ENCODE results near the gene SAMD11. TPM values are rescaled to one million over a fixed set of nuclear protein-coding genes. Genes with fewer than 3 reads are reported as not detected.

Gene SAMD11
- total and polyA plus RNA-seq, 2 donors (not counting 1 experiment from before 2014, with no cell fraction given): not detected

- Histone ChIP-seq H4K20me1 (ENCODE audit: control insufficient read depth, insufficient read depth, low read length, poor library complexity, severe bottlenecking) (no peaks in the 10 kb centered on the region), H3K9ac (ENCODE audit: low read length) (no peak overlapping the region), H3K27me3 (replicated peaks in 1 of 4; ENCODE audit: control extremely low read depth in 1 of 4, control insufficient read depth in 3 of 4, insufficient read depth in 4 of 4, low read length in 3 of 4) (peaks cover 0 to 58% (median 8%) of the 10 kb centered on the region in 4 experiments), H3K36me3 (replicated peaks in 1 of 2; ENCODE audit: control extremely low read depth in 1 of 2, control insufficient read depth in 1 of 2, extremely low read depth in 1 of 2, insufficient read depth in 2 of 2, low read length in 1 of 2) (no peaks in the 10 kb centered on the region), H3K4me1 (ENCODE audit: control insufficient read depth in 2 of 2, insufficient read depth in 2 of 2, low read length in 2 of 2) (peaks cover 3 to 8% of the 10 kb centered on the region in 2 donors), H3K4me2 (replicated peaks; ENCODE audit: low read depth, low read length, poor library complexity, severe bottlenecking) (no peak overlapping the region), H3K27ac (ENCODE audit: low read length in 2 of 2) (no peak overlapping the region), H3K9me3 (ENCODE audit: control extremely low read depth in 1 of 3, control insufficient read depth in 2 of 3, insufficient read depth in 1 of 3, low read length in 2 of 3) (peaks cover 0 to 4% (median 0%) of the 10 kb centered on the region in 3 donors), H3K79me2 (ENCODE audit: control insufficient read depth, insufficient read depth, low read length) (no peaks in the 10 kb centered on the region), H2AFZ (ENCODE audit: insufficient read depth, low read depth, low read length, poor library complexity, severe bottlenecking) (no peak overlapping the region), H3K4me3 (ENCODE audit: control extremely low read depth in 1 of 5, extremely low read depth in 1 of 5, insufficient read depth in 1 of 5, low read depth in 2 of 5, low read length in 4 of 5) (no peak overlapping the region)
- Mint-ChIP-seq H3K27me3 (peaks cover 17% of the 10 kb centered on the region), H3K27ac (no peak overlapping the region), H3K4me3 (no peak overlapping the region), H3K9me3 (ENCODE audit: insufficient read depth) (no peaks in the 10 kb centered on the region), H3K4me1 (no peaks in the 10 kb centered on the region)
- TF ChIP-seq CTCF (IDR thresholded peaks at IDR 0.05): no peak
- no peak for TF ChIP-seq EZH2 (IDR thresholded peaks at IDR 0.05; ENCODE audit: borderline replicate concordance, insufficient read depth, low read depth, low read length, poor library complexity, severe bottlenecking)
- DNase-seq (no peak), ATAC-seq (ENCODE audit: low read depth) (no peak)
- intact Hi-C loops (cut with micrococcal nuclease): no loop called here
- WGBS (ENCODE audit: insufficient coverage): 85% methylated on average over 25 of the region's 25 CpGs
- POLR2A ChIA-PET: no interaction called here
- CTCF ChIA-PET: no interaction called here
Observed at GRCh38 chr1:932776-933602, 9.3 kb downstream of the SAMD11 start.

GRCh38 chr1:933603-933940 is 9.8 kb downstream of the SAMD11 start:
- Histone ChIP-seq H4K20me1 (ENCODE audit: control insufficient read depth, insufficient read depth, low read length, poor library complexity, severe bottlenecking) (no peaks in the 10 kb centered on the region), H3K36me3 (replicated peaks in 1 of 2; ENCODE audit: control extremely low read depth in 1 of 2, control insufficient read depth in 1 of 2, extremely low read depth in 1 of 2, insufficient read depth in 2 of 2, low read length in 1 of 2) (no peaks in the 10 kb centered on the region), H3K9me3 (ENCODE audit: control extremely low read depth in 1 of 3, control insufficient read depth in 2 of 3, insufficient read depth in 1 of 3, low read length in 2 of 3) (peaks cover 0 to 4% (median 0%) of the 10 kb centered on the region in 3 donors), H3K79me2 (ENCODE audit: control insufficient read depth, insufficient read depth, low read length) (no peaks in the 10 kb centered on the region), H3K4me3 (ENCODE audit: control extremely low read depth in 1 of 5, extremely low read depth in 1 of 5, insufficient read depth in 1 of 5, low read depth in 2 of 5, low read length in 4 of 5) (no peak overlapping the region), H3K27ac (ENCODE audit: low read length in 2 of 2) (no peak overlapping the region), H3K4me2 (replicated peaks; ENCODE audit: low read depth, low read length, poor library complexity, severe bottlenecking) (no peak overlapping the region), H3K9ac (ENCODE audit: low read length) (no peak overlapping the region), H2AFZ (ENCODE audit: insufficient read depth, low read depth, low read length, poor library complexity, severe bottlenecking) (no peak overlapping the region), H3K4me1 (ENCODE audit: control insufficient read depth in 2 of 2, insufficient read depth in 2 of 2, low read length in 2 of 2) (peaks cover 3 to 8% of the 10 kb centered on the region in 2 donors), H3K27me3 (replicated peaks in 1 of 4; ENCODE audit: control extremely low read depth in 1 of 4, control insufficient read depth in 3 of 4, insufficient read depth in 4 of 4, low read length in 3 of 4) (peaks cover 0 to 62% (median 8%) of the 10 kb centered on the region in 4 experiments)
- ChIA-PET CTCF (no interaction called here), POLR2A (no interaction called here)
- Mint-ChIP-seq H3K27me3 (peaks cover 22% of the 10 kb centered on the region), H3K4me1 (no peaks in the 10 kb centered on the region), H3K4me3 (no peak overlapping the region), H3K9me3 (ENCODE audit: insufficient read depth) (no peaks in the 10 kb centered on the region), H3K27ac (no peak overlapping the region)
- no peak for ATAC-seq (ENCODE audit: low read depth)
- no peak for TF ChIP-seq CTCF (IDR thresholded peaks at IDR 0.05)
- no peak for TF ChIP-seq EZH2 (IDR thresholded peaks at IDR 0.05; ENCODE audit: borderline replicate concordance, insufficient read depth, low read depth, low read length, poor library complexity, severe bottlenecking)
- 50% methylated on average over 4 of the region's 10 CpGs for WGBS (ENCODE audit: insufficient coverage)
- DNase-seq: no peak
- intact Hi-C loops (cut with micrococcal nuclease): no loop called here
